Endothelial cell of umbilical vein (primary cell): ENCODE measurements around the gene KRTCAP2. TPM values are rescaled to one million over a fixed set of nuclear protein-coding genes. Genes with fewer than 3 reads are reported as not detected.

Experiments
- BruUV-seq: library from RNA; stranded (reverse); fragments of 400-500 nt; replicated peaks from 2 replicates; lab custom pipeline; 2021; lab: Mats Ljungman, UMichigan
- CTCF ChIA-PET: fragments of 300-600, 350-600 bp; sonication (Branson Sonifier 250); formaldehyde crosslinking; loops from one replicate; lab custom pipeline; 2021; ENCODE audit warnings: antibody characterized with exemption, inconsistent platforms; lab: Charles Lee
- POLR2A ChIA-PET: fragments of 300-600, 350-600 bp; sonication (Branson Sonifier 250); formaldehyde crosslinking; loops from one replicate; lab custom pipeline; 2021; ENCODE audit warnings: antibody characterized with exemption, inconsistent platforms; lab: Charles Lee
- DNase-seq: peaks from one replicate; pipeline ENCODE4 v3.0.0-alpha.2; 2011; ENCODE audit warnings: low read depth, low spot score
- FAIRE-seq: peaks from 2 replicates; lab custom pipeline; 2011; peaks lifted over from hg19 to GRCh38; lab: Jason Lieb, UNC
- H2AFZ ChIP-seq: 2 replicates; pipeline ENCODE4 v1.6.0; 2012; ENCODE audit warnings: low read depth, low read length, control low read depth, inconsistent platforms
- H3K27ac ChIP-seq: 2 replicates; pipeline ENCODE4 v1.5.1; 2011; ENCODE audit warnings: low read depth, mild to moderate bottlenecking, control low read depth, low read length, moderate library complexity; ENCODE audit not compliant: insufficient read depth
- H3K27me3 ChIP-seq, 2 experiments: 2 replicates each; pipeline versions ENCODE4 v1.6.0 to v1.6.1; 2011; ENCODE audit warnings: low read length in 2 of 2, mixed read lengths in 1 of 2; ENCODE audit not compliant: control insufficient read depth in 2 of 2, insufficient read depth in 2 of 2
- H3K36me3 ChIP-seq, 2 experiments: 2 replicates in 1 of 2; 3 replicates in 1 of 2; pipeline ENCODE4 v1.5.1; 2011; ENCODE audit warnings: low read length in 2 of 2, mild to moderate bottlenecking in 1 of 2, moderate library complexity in 1 of 2; ENCODE audit not compliant: control insufficient read depth in 2 of 2, insufficient read depth in 2 of 2; ENCODE audit errors: extremely low read depth in 1 of 2
- H3K4me1 ChIP-seq: 3 replicates; pipeline ENCODE4 v1.5.1; 2011; ENCODE audit warnings: mild to moderate bottlenecking, low read length; ENCODE audit not compliant: control insufficient read depth, insufficient read depth; ENCODE audit errors: extremely low read depth
- H3K4me2 ChIP-seq: 2 replicates; pipeline ENCODE4 v1.6.1; 2011; ENCODE audit warnings: low read length, control low read depth, mixed read lengths; ENCODE audit not compliant: insufficient read depth
- H3K4me3 ChIP-seq, 3 experiments: fragments of 200-600 bp in 1 of 3; sonication (generic), shearing (Covaris generic) in 1 of 3; replicated peaks in 1 of 3; 2 replicates each; pipeline ENCODE4 v1.5.1; 2011 to 2016; ENCODE audit warnings: control low read depth in 3 of 3, low read length in 3 of 3, mild to moderate bottlenecking in 2 of 3, inconsistent platforms in 1 of 3, low read depth in 1 of 3, moderate library complexity in 1 of 3; ENCODE audit not compliant: insufficient read depth in 1 of 3
- H3K79me2 ChIP-seq: 2 replicates; pipeline ENCODE4 v1.6.0; 2012; ENCODE audit warnings: low read length, inconsistent platforms; ENCODE audit not compliant: control insufficient read depth, insufficient read depth
- H3K9ac ChIP-seq: replicated peaks from 2 replicates; pipeline ENCODE3; 2011; ENCODE audit warnings: low read length, control low read depth; ENCODE audit not compliant: insufficient read depth; ENCODE audit errors: extremely low read depth
- H3K9me1 ChIP-seq: replicated peaks from 3 replicates; pipeline ENCODE4 v1.6.0; 2011; ENCODE audit warnings: mild to moderate bottlenecking, low read length; ENCODE audit not compliant: control insufficient read depth, insufficient read depth; ENCODE audit errors: extremely low read depth
- H3K9me3 ChIP-seq: replicated peaks from 2 replicates; pipeline ENCODE4 v1.5.1; 2012; ENCODE audit warnings: low read length, inconsistent platforms; ENCODE audit not compliant: control insufficient read depth, insufficient read depth
- H4K20me1 ChIP-seq: replicated peaks from 2 replicates; pipeline ENCODE3; 2011; ENCODE audit warnings: mild to moderate bottlenecking, low read length; ENCODE audit not compliant: control insufficient read depth, insufficient read depth; ENCODE audit errors: extremely low read depth
- CTCF ChIP-seq, 2 donors: IDR thresholded peaks; 1 replicate in 1 of 2; 2 replicates in 1 of 2; pipeline ENCODE4 v1.5.1; 2011; ENCODE audit warnings: low read length in 2 of 2, mild to moderate bottlenecking in 2 of 2, moderate library complexity in 2 of 2, control low read depth in 1 of 2, inconsistent platforms in 1 of 2, low read depth in 1 of 2; ENCODE audit not compliant: insufficient read depth in 1 of 2; ENCODE audit errors: extremely low read depth in 1 of 2
- EZH2 ChIP-seq: IDR thresholded peaks from 2 replicates; pipeline ENCODE4 v1.6.1; 2012; ENCODE audit warnings: borderline replicate concordance, low read depth, mild to moderate bottlenecking, moderate library complexity, low read length, inconsistent platforms; ENCODE audit not compliant: severe bottlenecking
- FOS ChIP-seq: IDR thresholded peaks from 2 replicates; pipeline ENCODE4 v1.6.1; 2011; ENCODE audit warnings: mild to moderate bottlenecking, low read length, moderate library complexity, borderline replicate concordance; ENCODE audit not compliant: insufficient read depth
- GATA2 ChIP-seq: IDR thresholded peaks from 2 replicates; pipeline ENCODE4 v1.7.0; 2011; ENCODE audit warnings: low read depth, mild to moderate bottlenecking, moderate library complexity, mixed read lengths, low read length; ENCODE audit not compliant: insufficient read length, insufficient read depth
- JUN ChIP-seq: IDR thresholded peaks from 2 replicates; pipeline ENCODE4 v1.6.1; 2011; ENCODE audit warnings: borderline replicate concordance, low read depth; ENCODE audit not compliant: insufficient read length, insufficient read depth
- MYC ChIP-seq: IDR thresholded peaks from one replicate; pipeline ENCODE4 v1.6.1; 2011; ENCODE audit warnings: mild to moderate bottlenecking, low read depth, low read length
- POLR2A ChIP-seq: IDR thresholded peaks from 2 replicates; pipeline ENCODE4 v1.6.1; 2012; ENCODE audit warnings: low read depth, mild to moderate bottlenecking, control low read depth, low read length
- POLR2AphosphoS5 ChIP-seq: IDR thresholded peaks from 2 replicates; pipeline ENCODE4 v1.6.1; 2012; ENCODE audit warnings: low read depth, mild to moderate bottlenecking, control low read depth, low read length, moderate library complexity; ENCODE audit not compliant: insufficient read depth
- dilution Hi-C: fragments of 300-500 bp; cut with MboI; formaldehyde crosslinking; loops from one replicate; pipeline ENCODE4 v1.15.0; 2019; ENCODE audit warnings: low sequenced_read_pairs; ENCODE audit not compliant: extremely low pct_ligation_motif_present
- intact Hi-C: fragments of 100-400 bp; cut with micrococcal nuclease; formaldehyde crosslinking; loops from one replicate; pipeline ENCODE4 v1.10.0; 2022
- polyA plus RNA-seq, 4 experiments: library from polyadenylated mRNA; depleted of rRNA in 3 of 4; stranded (reverse) in 3 of 4; unstranded in 1 of 4; fragments of >200 nt; gene quantifications; 2 replicates each; pipeline versions ENCODE4 v1.2.1 to v1.2.3, GENCODE V29; 2011 to 2012; ENCODE audit warnings: missing spikeins in 1 of 4
- total RNA-seq: library from RNA; stranded (reverse); gene quantifications from 2 replicates; pipeline ENCODE4 v1.2.3, GENCODE V29; 2021
- TF ChIP-seq, protein P1 (sequence below): IDR thresholded peaks from 2 replicates; pipeline ENCODE4 v1.6.1; 2011; ENCODE audit not compliant: insufficient read depth, insufficient read length

The KRTCAP2 gene
- total and polyA plus RNA-seq, 2 donors (not counting 3 experiments of a cell fraction or from before 2014, with no cell fraction given): 207 to 362 TPM

- POLR2A ChIA-PET: interaction anchor here (1.5 kb wide), 1 partner anchor 15 kb away, joined by 5 read pairs; no protein-coding TSS in a partner anchor
- FAIRE-seq (peak; percentile 53), DNase-seq (no peak)
- dilution Hi-C loops: no loop called here
- H4K20me1 ChIP-seq: no peaks in the 10 kb centered on the region
- CTCF ChIA-PET: interaction anchor here (0.8 to 4.3 kb wide), 7 partner anchors 15 to 42 kb away, joined by 3 to 69 read pairs (median 6); partner anchors contain the start of gene KRTCAP2
- H3K4me1 ChIP-seq: peaks cover 21% of the 10 kb centered on the region
- peak overlapping the region; percentile 96 for H3K9ac ChIP-seq
- H3K9me3 ChIP-seq: no peaks in the 10 kb centered on the region
- H3K27me3 ChIP-seq: no peaks in the 10 kb centered on the region
- peak overlapping the region; percentile 12 for H2AFZ ChIP-seq
- H3K79me2 ChIP-seq: peaks cover 2% of the 10 kb centered on the region
- TF ChIP-seq CTCF (IDR thresholded peaks at IDR 0.05; ENCODE audit: extremely low read depth in 1 of 2, insufficient read depth in 1 of 2, low read depth in 1 of 2, low read length in 2 of 2) (no peak), POLR2A (no peak), JUN (no peak), EZH2 (no peak), MYC (no peak), FOS (no peak), GATA2 (no peak), POLR2AphosphoS5 (no peak)
- TF ChIP-seq, protein P1, sequence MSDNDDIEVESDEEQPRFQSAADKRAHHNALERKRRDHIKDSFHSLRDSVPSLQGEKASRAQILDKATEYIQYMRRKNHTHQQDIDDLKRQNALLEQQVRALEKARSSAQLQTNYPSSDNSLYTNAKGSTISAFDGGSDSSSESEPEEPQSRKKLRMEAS: no peak
- H3K4me3 ChIP-seq: peak overlapping the region; percentile 30 to 92 (median 82)
- H3K9me1 ChIP-seq: no peaks in the 10 kb centered on the region
- TSS peak; percentile 86 for BruUV-seq
- intact Hi-C loops: loop anchor here (2.0 to 5.0 kb wide), 3 partner anchors 17 to 383 kb away; partner anchors contain the start of gene FDPS
- H3K36me3 ChIP-seq: no peaks in the 10 kb centered on the region
- H3K4me2 ChIP-seq: peak overlapping the region; percentile 89
- peak overlapping the region; percentile 87 for H3K27ac ChIP-seq
These were observed 36.2 kb upstream of the KRTCAP2 start for GRCh38 chr1:155209312-155209721.
